Measurements from ENCODE around the gene ZNF106.

GRCh38 chr15:42499858-42500609 lies 9.1 kb upstream of the ZNF106 start:
- TF ChIP-seq CTCF (conservative IDR thresholded peaks at IDR 0.05; ENCODE audit: low read length) (no peak), EZH2phosphoT487 (IDR thresholded peaks at IDR 0.05; ENCODE audit: borderline replicate concordance) (no peak)
